Measurements from ENCODE around the gene PACS2.

The PACS2 gene

DNA sequence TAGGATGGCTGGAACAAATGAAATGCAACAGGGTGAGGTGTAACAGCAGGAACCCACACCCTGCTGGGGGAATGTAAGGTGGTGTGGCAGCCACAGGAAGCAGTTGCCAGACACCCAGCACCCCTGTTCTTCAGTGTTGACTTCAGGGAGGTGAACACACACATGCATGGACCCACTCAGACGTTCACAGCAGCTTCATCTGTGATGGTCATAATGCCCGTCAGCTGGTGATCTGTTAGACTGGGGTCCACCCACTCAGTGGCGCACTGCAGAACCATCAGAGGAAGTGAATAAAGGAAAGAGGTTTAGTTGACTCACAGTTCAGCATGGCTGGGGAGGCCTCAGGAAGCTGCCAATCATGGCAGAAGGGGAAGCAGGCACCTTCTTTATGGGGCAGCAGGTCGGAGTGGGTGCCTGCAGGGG is 61.1 kb downstream of the PACS2 start:
- DNase-seq = peak; percentile 39

DNA sequence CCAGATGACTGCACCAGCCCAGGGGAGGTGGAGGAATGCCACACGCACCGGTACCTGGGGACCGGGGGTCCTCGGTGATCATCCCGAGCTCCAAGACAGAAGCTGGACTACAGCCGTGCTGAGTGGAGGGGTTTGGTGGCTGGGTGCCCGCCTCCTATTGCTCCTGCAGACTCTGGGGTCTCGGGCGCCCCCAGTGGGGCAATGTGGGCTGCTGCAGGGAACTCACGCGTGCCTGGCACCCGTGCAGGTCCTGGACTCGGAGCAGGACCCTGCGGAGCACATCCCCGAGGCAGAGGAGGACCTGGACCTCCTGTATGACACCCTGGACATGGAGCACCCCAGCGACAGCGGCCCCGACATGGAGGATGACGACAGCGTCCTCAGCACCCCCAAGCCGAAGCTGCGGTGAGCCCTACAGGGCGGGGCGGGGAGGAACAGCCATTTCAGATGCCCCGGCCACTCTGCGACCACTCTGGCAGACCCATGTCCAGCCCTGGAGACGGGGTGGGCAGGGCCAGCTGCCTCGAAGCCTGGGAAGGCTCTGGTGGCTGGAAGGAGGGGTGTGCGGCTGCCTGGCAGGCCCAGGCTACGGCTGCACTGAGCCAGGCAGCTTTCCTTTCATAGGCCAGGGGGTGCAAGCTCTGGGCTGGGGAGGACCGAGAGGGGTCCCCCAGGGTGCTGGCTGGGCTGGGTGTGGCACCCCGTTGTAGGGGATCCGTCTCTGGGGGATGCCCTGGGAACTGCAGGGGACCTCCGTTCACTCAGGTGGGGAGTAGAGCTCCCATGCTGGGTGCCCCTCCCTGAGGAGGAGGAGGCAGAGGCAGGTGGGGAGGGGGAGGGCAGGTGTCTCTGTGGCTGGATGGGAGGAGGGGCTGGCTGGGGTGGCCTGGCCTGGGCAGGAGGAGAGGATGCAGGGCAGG is 62.2 kb downstream of the PACS2 start:
- DNase-seq = no peak

DNA sequence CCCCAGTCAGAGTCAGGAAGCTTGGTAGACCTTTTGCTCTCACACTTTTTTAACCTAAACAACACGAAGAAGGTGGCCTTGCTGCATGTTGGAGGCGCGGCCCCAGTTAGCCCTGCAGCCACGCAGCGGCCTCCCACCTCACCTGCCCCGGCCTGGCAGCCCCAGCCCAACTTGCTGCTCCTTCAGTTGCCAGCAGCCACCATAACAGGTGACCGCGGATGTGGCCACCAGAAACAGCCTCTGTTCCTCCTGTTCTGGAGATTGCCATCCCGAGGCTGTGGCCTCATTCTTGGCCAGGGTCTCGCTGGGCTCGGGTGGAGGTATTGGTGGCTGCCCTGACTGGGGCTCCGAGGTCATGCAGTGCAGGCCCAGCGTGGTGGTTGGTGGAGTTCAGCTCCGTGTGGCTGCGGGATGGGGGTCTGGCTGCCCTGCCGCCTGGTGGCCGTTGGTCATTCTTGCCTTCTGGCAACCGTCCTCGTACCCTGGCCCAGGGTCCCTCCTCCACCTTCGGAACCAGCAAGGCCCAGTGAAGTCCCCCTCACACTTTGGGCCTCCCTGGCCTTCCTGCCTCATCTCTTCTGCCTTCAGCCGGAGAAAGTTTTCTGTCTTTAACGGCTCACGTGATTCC is 63.1 kb downstream of the PACS2 start:
- no peak for DNase-seq

DNA sequence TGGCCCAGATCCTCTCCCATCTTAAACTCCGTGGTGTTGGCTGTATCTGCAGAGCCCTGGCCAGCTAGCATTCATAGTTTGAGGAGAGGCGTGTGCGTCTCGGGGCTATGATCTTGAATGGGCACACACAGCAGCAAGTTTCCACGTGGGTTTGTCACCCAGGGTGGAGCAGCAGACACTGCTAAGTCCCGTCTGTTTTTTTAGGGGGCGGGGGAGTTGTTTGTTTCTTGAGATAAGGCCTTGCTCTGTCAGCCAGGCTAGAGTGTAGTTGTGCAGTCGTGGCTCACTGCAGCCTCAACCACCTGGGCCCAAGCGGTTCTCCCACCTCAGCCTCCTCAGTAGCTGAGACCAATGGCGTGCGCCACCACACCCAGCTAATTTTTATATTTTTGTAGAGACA is 63.7 kb downstream of the PACS2 start:
- DNase-seq = no peak

DNA sequence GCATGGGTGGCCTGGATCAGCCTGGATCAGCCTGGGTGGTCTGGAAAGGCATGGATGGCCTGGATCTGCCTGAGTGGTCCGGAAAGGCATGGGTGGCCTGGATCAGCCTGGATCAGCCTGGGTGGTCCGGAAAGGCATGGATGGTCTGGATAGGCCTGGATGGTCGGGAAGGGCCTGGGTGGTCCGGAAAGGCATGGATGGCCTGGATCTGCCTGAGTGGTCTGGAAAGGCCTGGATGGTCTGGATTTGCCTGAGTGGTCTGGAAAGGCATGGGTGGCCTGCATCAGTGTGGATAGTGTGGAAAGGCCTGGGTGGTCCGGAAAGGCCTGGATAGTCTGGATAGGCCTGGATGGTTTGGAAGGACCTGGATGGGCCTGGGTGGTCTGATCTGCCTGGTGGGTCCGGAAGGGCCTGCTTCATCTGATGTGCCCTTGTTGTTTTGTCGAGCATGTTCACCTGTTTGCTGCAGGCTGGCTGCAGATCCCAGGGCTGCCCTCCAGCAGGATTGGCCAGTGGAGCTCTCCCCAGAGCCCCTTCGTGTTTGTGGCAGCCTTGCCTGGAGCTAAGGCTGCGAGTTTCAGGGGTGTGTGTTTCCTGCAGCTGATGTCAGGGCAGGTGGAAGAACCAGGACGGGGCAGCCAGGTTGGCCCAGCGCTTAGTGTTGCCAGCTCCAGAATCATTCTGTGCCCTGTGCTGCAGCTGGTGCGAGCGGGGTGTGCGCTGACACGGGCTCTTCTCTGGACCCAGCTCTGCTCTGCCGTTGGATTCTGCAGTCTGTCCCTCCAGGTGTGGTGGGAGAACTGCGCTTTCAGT is 64.5 kb downstream of the PACS2 start:
- DNase-seq = no peak

DNA sequence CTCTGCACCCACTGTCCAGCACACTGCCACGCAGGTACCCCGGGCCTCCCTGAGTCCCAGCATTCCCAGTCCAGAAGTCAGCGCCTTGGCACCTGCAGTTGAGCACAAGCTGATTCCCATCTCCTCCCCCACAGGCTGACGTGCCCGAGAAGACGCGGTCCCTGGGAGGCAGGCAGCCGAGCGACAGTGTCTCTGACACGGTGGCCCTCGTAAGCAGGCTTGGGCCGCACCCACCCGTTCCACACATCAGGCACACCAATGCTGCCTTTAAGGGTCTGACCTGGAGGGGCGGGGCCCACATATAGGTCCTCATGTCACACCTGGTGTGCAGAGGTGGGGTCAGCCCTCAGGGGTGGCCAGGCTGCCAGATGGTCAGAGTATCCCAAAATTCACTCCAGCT is 65.4 kb downstream of the PACS2 start:
- no peak for DNase-seq

DNA sequence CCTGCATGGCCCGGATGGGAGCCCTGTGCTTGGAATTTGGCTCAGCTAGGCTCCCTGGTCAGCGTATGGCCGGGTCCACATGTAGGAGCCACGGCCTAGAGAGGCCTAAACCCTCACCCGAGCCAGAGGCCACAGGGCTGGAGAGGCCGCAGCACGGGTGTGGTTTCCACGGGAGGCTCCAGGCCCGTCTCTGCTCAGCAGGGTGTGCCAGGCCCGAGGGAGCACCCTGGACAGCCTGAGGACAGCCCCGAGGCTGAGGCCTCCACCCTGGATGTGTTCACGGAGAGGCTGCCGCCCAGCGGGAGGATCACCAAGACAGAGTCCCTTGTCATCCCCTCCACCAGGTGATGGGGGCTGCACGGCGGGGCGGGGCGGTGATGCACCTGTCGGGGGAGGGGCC is 66.2 kb downstream of the PACS2 start:
- DNase-seq = no peak

DNA sequence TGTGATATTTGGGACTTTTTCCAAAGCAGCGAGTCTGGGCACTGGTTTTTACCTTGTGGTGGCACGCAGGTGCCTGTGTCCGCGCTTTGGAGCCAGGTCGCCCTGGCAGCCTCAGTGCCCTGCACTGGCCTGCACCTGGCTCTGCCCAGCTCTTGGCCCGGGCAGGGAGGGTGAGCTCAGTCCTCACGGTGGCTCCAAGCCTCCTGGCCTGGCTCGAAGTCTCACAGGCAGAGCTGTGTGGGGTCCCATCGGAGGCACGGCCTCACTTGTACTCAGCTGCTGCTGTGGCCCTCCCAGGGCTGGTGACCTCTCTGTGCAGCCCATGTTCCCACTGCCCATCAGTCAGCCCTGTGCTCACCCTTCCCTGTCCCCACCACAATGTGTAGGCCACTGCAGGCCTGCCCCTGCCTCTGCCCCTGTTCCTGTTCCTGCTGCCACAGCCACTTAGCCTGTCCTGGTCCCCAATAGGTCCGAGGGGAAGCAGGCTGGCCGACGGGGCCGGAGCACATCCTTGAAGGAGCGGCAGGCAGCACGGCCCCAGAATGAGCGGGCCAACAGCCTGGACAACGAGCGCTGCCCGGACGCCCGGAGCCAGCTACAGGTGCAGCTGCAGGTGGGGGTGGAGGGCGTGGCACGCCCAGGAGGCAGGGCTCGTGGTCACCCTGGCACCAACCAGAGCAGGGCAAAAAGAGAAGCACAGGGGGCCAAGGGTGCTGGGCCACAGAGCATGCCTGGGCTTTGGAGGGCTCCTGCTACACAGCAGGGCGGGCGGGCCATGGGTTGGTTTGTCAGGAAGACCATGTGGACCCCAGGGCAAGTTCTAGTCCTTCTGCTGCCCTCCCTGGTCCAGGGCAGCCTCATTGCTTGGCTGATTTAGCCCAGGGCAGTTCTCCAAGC is 67.1 kb downstream of the PACS2 start:
- no peak for DNase-seq

DNA sequence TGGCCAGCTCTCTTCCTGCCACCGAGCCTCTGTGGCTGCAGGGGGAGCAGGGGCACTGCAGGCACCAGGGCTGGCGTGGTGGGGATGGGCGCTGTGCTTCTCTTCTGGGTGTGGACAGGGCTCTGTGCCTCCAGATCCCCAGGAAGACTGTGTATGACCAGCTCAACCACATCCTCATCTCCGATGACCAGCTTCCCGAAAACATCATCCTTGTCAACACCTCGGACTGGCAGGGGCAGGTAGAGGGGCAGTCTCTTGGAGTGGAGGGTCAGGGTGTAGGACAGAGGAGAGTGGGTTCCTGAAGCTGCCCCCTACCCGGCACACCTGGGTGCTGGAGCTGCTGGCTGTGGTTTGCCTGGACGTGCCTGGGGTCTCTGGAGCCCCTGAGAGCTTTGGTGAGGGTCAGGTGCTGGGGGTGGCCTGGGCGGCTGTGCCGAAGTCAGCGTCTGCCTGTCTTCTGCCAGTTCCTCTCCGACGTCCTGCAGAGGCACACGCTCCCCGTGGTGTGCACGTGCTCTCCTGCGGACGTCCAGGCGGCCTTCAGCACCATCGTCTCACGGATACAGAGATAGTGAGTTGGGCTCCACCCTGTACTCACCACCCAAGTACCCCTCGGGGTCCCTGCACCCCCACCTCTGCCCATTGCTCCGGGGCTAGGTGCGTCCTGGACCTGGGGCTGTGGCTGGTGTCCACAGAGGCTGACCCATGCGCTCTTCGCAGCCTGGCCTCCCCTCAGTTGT is 68.0 kb downstream of the PACS2 start:
- no peak for DNase-seq

DNA sequence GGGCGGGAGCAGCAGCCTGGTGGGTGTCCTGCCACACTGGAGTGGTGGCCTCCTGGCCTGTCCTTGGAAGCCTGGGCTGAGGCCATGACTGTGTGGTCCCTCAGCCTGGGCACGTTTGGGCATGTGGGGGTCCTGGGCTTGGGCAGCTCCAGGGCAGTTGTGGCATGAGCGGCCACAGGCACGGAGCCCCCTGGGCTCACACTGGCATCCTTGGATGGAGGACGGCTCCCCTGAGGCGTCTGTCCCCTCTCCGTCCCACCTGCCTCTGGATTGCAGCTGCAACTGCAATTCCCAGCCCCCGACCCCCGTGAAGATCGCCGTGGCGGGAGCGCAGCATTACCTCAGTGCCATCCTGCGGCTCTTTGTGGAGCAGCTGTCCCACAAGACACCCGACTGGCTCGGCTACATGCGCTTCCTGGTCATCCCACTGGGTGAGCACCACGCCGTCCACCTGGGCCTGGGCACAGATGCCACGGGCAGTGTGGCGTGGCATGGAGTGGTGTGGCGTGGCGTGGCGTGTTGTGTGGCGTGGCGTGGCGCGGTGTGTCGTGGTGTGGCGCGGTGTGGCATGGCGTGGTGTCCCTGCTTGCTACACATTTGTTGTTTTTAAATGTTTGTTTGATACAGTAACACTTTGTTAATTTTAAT is 68.7 kb downstream of the PACS2 start:
- DNase-seq = no peak

DNA sequence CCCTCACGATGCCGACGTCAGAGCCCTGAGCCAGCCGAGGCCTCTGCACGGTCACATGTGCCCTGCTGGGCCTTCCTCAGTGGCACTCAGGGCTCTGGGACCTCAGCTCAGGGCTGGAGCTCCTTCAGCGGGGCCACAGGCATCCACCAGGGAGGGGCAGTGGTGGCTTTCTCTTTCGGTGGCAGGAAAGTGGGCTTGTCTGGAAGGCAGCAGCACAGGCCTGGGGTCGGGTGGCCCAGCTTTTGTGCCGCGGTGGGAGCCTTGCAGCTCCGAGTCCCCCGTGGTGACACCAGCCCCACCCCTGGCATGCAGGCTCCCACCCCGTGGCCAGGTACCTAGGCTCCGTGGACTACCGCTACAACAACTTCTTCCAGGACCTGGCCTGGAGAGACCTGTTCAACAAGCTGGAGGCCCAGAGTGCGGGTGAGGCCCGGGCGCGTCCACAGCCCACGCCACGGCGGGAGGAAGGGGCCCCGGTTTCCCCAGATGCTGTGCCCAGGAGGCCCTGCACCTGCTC is 69.6 kb downstream of the PACS2 start:
- DNase-seq = no peak

DNA sequence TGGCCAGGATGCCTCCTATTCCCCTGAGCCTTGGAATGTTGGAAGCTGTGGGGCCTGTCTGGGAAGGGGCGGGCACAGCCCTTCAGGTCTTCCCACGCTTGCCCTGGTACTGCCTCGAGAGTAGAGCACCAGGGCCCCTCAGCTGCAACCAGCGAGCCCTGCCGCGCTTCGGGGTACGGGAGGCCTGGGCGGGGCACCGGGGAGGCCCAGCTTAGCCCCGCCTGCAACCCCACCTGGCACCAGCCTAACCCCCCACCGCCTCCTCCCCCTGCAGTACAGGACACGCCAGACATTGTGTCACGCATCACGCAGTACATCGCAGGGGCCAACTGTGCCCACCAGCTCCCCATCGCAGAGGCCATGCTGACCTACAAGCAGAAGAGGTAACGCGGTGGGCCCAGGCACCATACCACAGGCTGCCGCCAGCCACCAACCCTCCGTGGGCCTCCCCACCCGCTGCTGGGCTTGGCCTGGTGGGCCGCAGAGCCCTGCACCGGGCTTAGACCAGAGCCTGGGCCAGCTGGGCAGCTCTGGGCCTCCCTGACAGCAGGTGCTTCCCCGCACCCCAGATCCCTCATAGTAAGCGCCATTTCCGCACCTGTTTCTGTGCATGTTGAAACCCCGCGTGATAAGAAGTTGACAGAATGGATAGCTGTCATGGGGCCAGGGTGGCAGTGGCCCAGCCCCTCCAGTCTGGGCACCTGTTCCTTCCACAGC is 70.2 kb downstream of the PACS2 start:
- no peak for DNase-seq

DNA sequence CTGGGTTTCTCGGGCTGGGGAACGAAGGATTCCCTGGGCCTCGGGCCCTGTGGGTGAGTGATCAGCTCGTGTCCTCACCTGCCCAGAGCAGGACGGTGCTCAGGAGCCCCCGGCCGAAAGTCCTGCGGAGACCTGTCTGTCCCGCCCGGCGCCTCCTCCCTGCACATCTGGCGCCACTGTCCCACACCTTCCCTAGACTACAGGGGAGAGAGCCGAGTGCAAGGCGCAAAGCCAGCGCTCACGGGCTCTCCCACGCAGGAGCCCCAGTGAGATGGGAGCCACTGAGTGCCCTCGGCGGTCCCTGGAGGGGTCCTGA is 70.7 kb downstream of the PACS2 start:
- DNase-seq = no peak

DNA sequence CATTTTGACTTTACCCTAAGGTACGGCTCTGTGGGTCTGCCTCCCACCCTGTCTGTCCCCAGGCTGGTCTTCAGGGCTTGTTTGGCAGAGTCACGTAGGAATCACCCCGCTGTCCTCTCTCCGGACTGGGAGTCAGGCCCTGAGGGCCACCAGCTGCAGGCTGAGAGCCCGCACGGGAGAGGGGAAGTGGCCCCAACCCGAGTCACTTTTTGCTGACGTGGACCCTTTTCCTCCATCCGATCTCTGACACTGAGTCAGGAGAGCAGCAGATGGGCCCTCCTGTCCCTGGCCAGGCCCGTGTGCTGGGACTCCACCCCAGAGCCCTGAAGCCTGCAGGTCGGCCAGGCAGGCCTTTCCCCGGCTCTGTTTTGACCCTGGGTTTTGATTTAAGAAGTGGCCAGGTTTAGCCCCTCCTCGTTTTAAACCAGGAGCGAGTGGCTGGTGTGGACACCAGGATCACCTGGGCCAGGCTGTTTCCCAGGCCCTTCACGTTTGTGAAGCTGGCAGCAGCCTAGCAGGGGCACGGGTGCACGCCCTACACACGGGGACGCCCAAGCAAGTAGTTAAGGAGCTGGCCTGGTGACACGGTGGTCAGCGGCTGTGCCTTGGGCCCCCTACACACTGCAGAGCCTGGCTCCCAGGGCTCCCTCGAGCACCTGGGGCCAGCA is 71.3 kb downstream of the PACS2 start:
- no peak for DNase-seq

DNA sequence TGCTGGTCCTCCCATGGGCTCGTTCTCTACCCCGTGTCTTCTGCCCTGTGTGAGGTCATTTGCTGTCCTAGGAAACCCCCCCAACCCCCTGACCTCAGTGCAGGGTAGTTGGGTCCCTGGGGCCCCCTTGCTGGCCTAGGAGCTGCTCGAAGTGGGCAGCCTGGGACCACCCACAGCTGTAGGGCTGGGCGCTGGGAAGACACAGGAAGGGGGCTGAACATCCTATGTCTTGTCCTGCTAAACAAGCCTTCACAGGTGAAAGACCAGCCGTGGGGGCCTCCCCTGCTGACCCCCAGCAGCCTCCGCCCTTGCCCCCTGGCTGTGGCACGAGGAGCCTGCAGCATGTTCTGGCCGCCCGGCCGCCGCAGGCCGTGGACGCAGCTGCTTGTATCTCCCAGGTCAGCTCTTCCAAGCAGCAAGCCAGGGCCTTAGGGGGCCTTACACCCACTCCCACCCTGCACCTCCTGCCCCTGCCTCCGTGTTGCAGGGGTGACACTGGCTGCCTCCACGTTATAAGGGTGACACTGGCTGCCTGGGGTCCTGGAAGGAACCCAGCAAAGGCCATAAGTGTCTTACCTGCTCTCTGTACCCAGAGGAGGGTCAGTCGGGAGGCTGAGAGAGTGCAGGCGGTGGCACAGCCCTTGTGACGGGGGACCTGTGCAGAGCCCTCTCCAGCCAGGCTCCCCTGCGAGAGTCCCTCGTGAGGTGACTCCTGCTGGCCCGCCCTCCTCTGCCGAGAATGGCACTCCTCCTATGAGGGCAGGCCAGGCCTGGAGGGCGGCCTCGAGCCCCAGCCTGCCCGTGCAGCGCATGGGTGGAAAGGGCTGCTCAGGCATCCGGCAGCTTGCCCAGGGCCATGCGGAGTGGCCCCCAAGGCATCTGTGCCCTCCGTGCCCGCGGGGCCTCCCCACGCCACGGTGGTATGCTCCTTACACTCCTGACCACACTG is 72.3 kb downstream of the PACS2 start:
- no peak for DNase-seq

DNA sequence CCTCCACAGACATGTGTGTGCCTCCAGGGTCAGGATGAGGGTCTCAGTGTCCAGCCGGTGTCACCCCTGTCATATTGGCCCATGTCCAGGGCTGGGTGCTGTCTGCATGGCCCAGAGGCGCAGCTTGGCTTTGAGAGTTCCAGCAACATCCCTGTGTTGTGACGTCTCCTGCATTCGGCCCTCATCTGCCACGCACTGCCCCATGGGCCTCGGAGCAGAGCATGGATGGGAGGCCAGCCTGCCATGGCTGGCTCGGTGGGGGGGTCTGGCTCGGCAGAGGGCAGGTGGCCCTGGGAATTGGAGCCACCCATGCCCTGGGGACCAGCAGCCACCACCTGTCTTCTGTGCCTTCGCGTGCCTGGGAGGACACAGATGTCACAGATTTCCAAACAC is 73.0 kb downstream of the PACS2 start:
- DNase-seq = no peak

DNA sequence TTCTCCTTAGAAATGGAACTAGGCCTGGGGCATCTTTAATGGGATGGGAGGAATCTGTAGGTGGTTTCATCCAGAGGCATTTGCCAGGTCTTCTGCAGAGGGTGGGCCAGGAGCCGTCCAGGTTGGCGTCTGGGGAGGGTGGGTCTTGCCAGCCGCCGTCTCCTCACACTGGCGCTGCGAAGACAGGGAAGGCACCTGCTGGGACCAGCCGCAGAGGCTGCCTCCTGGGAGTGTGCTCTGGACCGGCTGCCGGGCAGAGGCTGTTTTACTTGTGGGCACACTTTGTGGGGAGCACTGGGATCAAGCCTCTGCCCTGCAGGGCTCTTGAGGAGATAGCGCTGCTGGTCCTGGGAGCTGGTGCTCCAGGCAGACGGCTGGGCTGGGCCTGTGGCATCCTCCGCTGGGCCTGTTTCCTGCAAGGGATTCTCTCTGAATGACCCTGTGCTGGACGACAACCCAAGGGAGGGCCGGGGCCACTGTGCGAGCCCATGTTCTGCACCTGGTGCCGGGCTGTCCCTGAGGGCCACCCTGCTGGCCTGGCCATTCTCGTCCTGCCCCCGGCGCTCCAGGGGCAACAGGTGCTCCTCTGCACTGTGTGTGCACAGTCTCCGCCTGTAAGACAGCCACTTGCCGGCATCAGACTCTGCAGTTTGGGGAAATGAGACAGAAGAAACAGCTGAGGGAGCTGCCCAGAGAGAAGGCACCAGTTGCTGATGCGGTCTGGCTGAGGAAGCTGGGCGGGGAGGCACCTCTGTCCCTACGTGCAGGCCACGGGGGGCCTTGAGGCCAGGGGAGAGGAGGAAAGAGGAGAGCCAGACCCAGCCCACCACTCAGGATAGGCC is 73.8 kb downstream of the PACS2 start:
- DNase-seq = no peak

DNA sequence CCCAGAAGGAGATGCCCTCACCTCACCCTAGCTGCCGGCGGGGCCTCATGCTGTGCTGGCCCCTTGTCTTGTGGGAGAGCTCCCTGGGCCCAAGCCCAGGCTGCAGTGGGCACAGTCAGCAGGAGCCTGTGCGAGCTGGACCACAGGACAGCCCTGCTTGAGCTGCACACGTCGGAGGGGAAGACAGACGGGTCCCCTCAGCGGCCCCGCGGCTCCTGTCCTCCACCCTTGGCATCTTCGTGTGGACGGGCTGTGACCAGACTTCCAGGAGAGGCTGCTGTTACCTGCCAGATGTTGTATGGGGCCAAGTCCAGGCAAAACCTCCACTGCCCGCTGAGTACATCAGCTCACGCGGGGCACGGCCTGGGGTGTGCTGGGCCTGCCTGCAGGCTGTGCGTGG is 74.4 kb downstream of the PACS2 start:
- no peak for DNase-seq
